IMR-90 (cell line): ENCODE data around the gene ALDH3B2. TPM values are rescaled to one million over a fixed set of nuclear protein-coding genes. Genes with fewer than 3 reads are reported as not detected.

Experiments
- ATAC-seq: fragments of 200-7000 bp; cut with Tn5 transposase; 2 replicates; pipeline ENCODE4 v1.9.1; 2020; ENCODE audit warnings: low read depth, mild to moderate bottlenecking, moderate library complexity
- BruUV-seq: library from RNA; stranded (reverse); fragments of 400-500 nt; replicated peaks from 2 replicates; lab custom pipeline; 2021; lab: Mats Ljungman, UMichigan
- CTCF ChIA-PET: fragments of 300-600 bp; formaldehyde crosslinking; extraction: SDS; loops from one replicate; lab custom pipeline; 2021; ENCODE audit warnings: antibody characterized with exemption; lab: Yijun Ruan, JAX
- POLR2A ChIA-PET: fragments of 300-600 bp; sonication (Branson Sonifier 250); formaldehyde crosslinking; loops from one replicate; lab custom pipeline; 2022; ENCODE audit warnings: antibody characterized with exemption; ENCODE audit not compliant: unreplicated experiment; lab: Charles Lee
- DNase-seq: peaks from one replicate; pipeline ENCODE4 v3.0.0; 2013
- H2AFZ ChIP-seq: replicated peaks from 2 replicates; pipeline ENCODE3; 2013; ENCODE audit warnings: low read length, mild to moderate bottlenecking; ENCODE audit not compliant: poor library complexity
- H2AK5ac ChIP-seq: 2 replicates; pipeline ENCODE4 v1.6.1; 2013; ENCODE audit warnings: low read depth, low read length, inconsistent platforms
- H2AK9ac ChIP-seq: replicated peaks from 2 replicates; pipeline ENCODE3; 2013; ENCODE audit warnings: mild to moderate bottlenecking, low read depth, low read length, moderate library complexity; ENCODE audit not compliant: poor library complexity
- H2BK120ac ChIP-seq: 2 replicates; pipeline ENCODE4 v1.6.1; 2013; ENCODE audit warnings: low read depth, low read length, inconsistent platforms
- H2BK15ac ChIP-seq: 3 replicates; pipeline ENCODE4 v1.6.1; 2013; ENCODE audit warnings: low read depth, low read length, inconsistent platforms
- H2BK20ac ChIP-seq: 2 replicates; pipeline ENCODE4 v1.6.1; 2013; ENCODE audit warnings: low read depth, mild to moderate bottlenecking, inconsistent platforms, low read length, moderate library complexity
- H2BK5ac ChIP-seq: 2 replicates; pipeline ENCODE4 v1.6.1; 2013; ENCODE audit warnings: mild to moderate bottlenecking, low read depth, low read length, inconsistent platforms; ENCODE audit not compliant: poor library complexity, severe bottlenecking
- H3K14ac ChIP-seq: replicated peaks from 2 replicates; pipeline ENCODE4 v1.6.1; 2013; ENCODE audit warnings: low read depth, low read length, inconsistent platforms
- H3K18ac ChIP-seq: 2 replicates; pipeline ENCODE4 v1.6.1; 2013; ENCODE audit warnings: low read depth, low read length, control low read depth
- H3K23ac ChIP-seq: 2 replicates; pipeline ENCODE4 v1.6.1; 2013; ENCODE audit warnings: low read depth, low read length, inconsistent platforms
- H3K27ac ChIP-seq: 2 replicates; pipeline ENCODE4 v1.5.1; 2013; ENCODE audit warnings: mild to moderate bottlenecking, control low read depth, low read length; ENCODE audit not compliant: insufficient read depth
- H3K27me3 ChIP-seq: 2 replicates; pipeline ENCODE4 v1.6.1; 2013; ENCODE audit warnings: low read length; ENCODE audit not compliant: control insufficient read depth, insufficient read depth
- H3K36me3 ChIP-seq: 2 replicates; pipeline ENCODE4 v1.6.1; 2013; ENCODE audit warnings: low read length, mixed read lengths; ENCODE audit not compliant: control insufficient read depth, insufficient read depth
- H3K4ac ChIP-seq: 2 replicates; pipeline ENCODE4 v1.6.1; 2013; ENCODE audit warnings: low read depth, low read length, inconsistent platforms
- H3K4me1 ChIP-seq: 2 replicates; pipeline ENCODE4 v1.6.1; 2013; ENCODE audit warnings: low read length, mixed read lengths; ENCODE audit not compliant: control insufficient read depth, insufficient read depth
- H3K4me2 ChIP-seq: 2 replicates; pipeline ENCODE4 v1.6.1; 2013; ENCODE audit warnings: low read depth, mild to moderate bottlenecking, control low read depth, low read length, moderate library complexity
- H3K4me3 ChIP-seq: 2 replicates; pipeline ENCODE4 v1.5.1; 2013; ENCODE audit warnings: low read depth, mild to moderate bottlenecking, control low read depth, low read length, moderate library complexity; ENCODE audit not compliant: insufficient read depth
- H3K56ac ChIP-seq: 2 replicates; pipeline ENCODE4 v1.6.1; 2013; ENCODE audit warnings: low read length, inconsistent platforms; ENCODE audit not compliant: insufficient read depth; ENCODE audit errors: extremely low read depth
- H3K79me1 ChIP-seq, 2 experiments: 2 replicates each; pipeline ENCODE4 v1.6.1; 2013; ENCODE audit warnings: low read length in 2 of 2, inconsistent platforms in 1 of 2, low read depth in 1 of 2
- H3K9ac ChIP-seq: 2 replicates; pipeline ENCODE4 v1.6.1; 2013; ENCODE audit warnings: low read depth, low read length, control low read depth
- H3K9me1 ChIP-seq: 2 replicates; pipeline ENCODE4 v1.6.1; 2013; ENCODE audit warnings: low read length, inconsistent platforms; ENCODE audit not compliant: insufficient read depth
- H3K9me3 ChIP-seq: 2 replicates; pipeline ENCODE4 v1.6.1; 2013; ENCODE audit warnings: low read length; ENCODE audit not compliant: control insufficient read depth, insufficient read depth
- H4K20me1 ChIP-seq: 2 replicates; pipeline ENCODE4 v1.6.1; 2013; ENCODE audit warnings: low read length, inconsistent platforms; ENCODE audit not compliant: insufficient read depth
- H4K5ac ChIP-seq: 2 replicates; pipeline ENCODE4 v1.6.1; 2013; ENCODE audit warnings: mild to moderate bottlenecking, low read depth, low read length, control low read depth
- H4K8ac ChIP-seq, 2 experiments: 2 replicates each; pipeline ENCODE4 v1.6.1; 2013; ENCODE audit warnings: low read depth in 2 of 2, low read length in 2 of 2, control low read depth in 1 of 2, inconsistent platforms in 1 of 2
- H4K91ac ChIP-seq: 2 replicates; pipeline ENCODE4 v1.6.1; 2013; ENCODE audit warnings: low read depth, low read length, inconsistent platforms; ENCODE audit not compliant: insufficient read depth
- BHLHE40 ChIP-seq: fragments of 150-350 bp; IDR thresholded peaks from 2 replicates; pipeline ENCODE4 v1.6.1; 2016; ENCODE audit warnings: mild to moderate bottlenecking, low read depth, low read length
- CEBPB ChIP-seq: IDR thresholded peaks from 2 replicates; pipeline ENCODE4 v1.6.1; 2012; ENCODE audit warnings: low read depth, low read length, improper control_type of control experiment
- CTCF ChIP-seq: conservative IDR thresholded peaks from 2 replicates; pipeline ENCODE4 v1.5.1; 2012; ENCODE audit warnings: mild to moderate bottlenecking, low read depth, low read length, improper control_type of control experiment
- ELK1 ChIP-seq: fragments of 150-350 bp; IDR thresholded peaks from 2 replicates; pipeline ENCODE4 v1.6.1; 2016; ENCODE audit warnings: low read depth, mild to moderate bottlenecking, low read length, moderate library complexity, borderline replicate concordance
- FOS ChIP-seq: fragments of 150-350 bp; IDR thresholded peaks from 2 replicates; pipeline ENCODE4 v1.6.1; 2016; ENCODE audit warnings: low read depth, low read length
- MAFK ChIP-seq: IDR thresholded peaks from 2 replicates; pipeline ENCODE4 v1.6.1; 2012; ENCODE audit warnings: low read depth, low read length, improper control_type of control experiment
- RAD21 ChIP-seq: IDR thresholded peaks from 2 replicates; pipeline ENCODE4 v1.6.1; 2012; ENCODE audit warnings: low read length, improper control_type of control experiment
- SMC3 ChIP-seq: fragments of 150-350 bp; IDR thresholded peaks from 2 replicates; pipeline ENCODE4 v1.6.1; 2016; ENCODE audit warnings: low read depth, mild to moderate bottlenecking, antibody characterized with exemption, low read length, moderate library complexity
- USF2 ChIP-seq: fragments of 150-350 bp; IDR thresholded peaks from 2 replicates; pipeline ENCODE4 v1.6.1; 2017; ENCODE audit warnings: mild to moderate bottlenecking, antibody characterized with exemption, low read length, low read depth
- WGBS, 2 experiments: methylation state at CpG; one replicate each; pipeline versions ENCODE4 v1.1.5 to v1.1.7; 2013; ENCODE audit warnings: missing lambda C conversion rate in 2 of 2; ENCODE audit not compliant: insufficient read length in 1 of 2; ENCODE audit errors: extremely low coverage in 2 of 2; 5-methylcytosine and 5-hydroxymethylcytosine counted together
- dilution Hi-C: fragments of 300-500 bp; cut with HindIII; formaldehyde crosslinking; loops from one replicate; pipeline ENCODE4 v1.14.3; 2018; ENCODE audit warnings: low sequenced_read_pairs; ENCODE audit not compliant: unreplicated experiment
- in situ Hi-C: fragments of 300-500 bp; cut with MboI; formaldehyde crosslinking; loops from 3 replicates; pipeline ENCODE4 v1.14.3; 2019; ENCODE audit warnings: low sequenced_read_pairs, inconsistent platforms, mixed read lengths
- intact Hi-C: fragments of 100-400 bp; cut with micrococcal nuclease; formaldehyde crosslinking; loops from 2 replicates; pipeline ENCODE4 v1.10.0; 2022
- polyA plus RNA-seq, 3 experiments: library from polyadenylated mRNA; depleted of rRNA; stranded (reverse); fragments of >200 nt; gene quantifications; 2 replicates each; pipeline ENCODE4 v1.2.3, GENCODE V29; 2012; ENCODE audit warnings: low replicate concordance in 1 of 3
- total RNA-seq: library from RNA; depleted of rRNA; stranded (reverse); fragments of >200 nt; gene quantifications from 2 replicates; pipeline ENCODE4 v1.2.3, GENCODE V29; 2012

Gene ALDH3B2
- total and polyA plus RNA-seq, 2 of the 4 experiments (the other 2 are of a cell fraction): not detected

- DNase-seq: no peak
- in situ Hi-C loops: no loop called here
Measured at GRCh38 chr11:67634366-67635230, 39.8 kb downstream of the ALDH3B2 start.

More at GRCh38 chr11:67634366-67635230, 39.8 kb downstream of the ALDH3B2 start:
- Histone ChIP-seq H3K56ac (no peak overlapping the region), H2AFZ (no peak overlapping the region), H3K9me3 (no peaks in the 10 kb centered on the region), H2AK5ac (no peak overlapping the region), H3K9ac (no peak overlapping the region), H3K4me1 (0 out of 2 replicates have a peak, but pooled peaks cover 3% of the 10 kb centered on the region), H3K4ac (no peak overlapping the region), H3K14ac (no peak overlapping the region), H2AK9ac (no peak overlapping the region), H2BK20ac (no peak overlapping the region), H3K23ac (no peak overlapping the region), H2BK15ac (no peak overlapping the region), H3K27me3 (peaks cover 8% of the 10 kb centered on the region; the same call in 1 of the 2 replicates), H3K79me1 (no peaks in the 10 kb centered on the region), H4K5ac (no peak overlapping the region), H3K36me3 (no peaks in the 10 kb centered on the region), H3K9me1 (peaks cover 4% of the 10 kb centered on the region; the same call in 1 of the 2 replicates), H3K4me3 (no peak overlapping the region), H3K4me2 (no peak overlapping the region), H2BK120ac (no peak overlapping the region), H4K20me1 (no peaks in the 10 kb centered on the region), H4K91ac (no peak overlapping the region), H3K27ac (no peak overlapping the region), H2BK5ac (no peak overlapping the region), H3K18ac (no peak overlapping the region), H4K8ac (no peak overlapping the region)
- BruUV-seq: no TSS peak
- dilution Hi-C loops: no loop called here
- TF ChIP-seq CEBPB: no peak
- TF ChIP-seq CTCF: no peak
- TF ChIP-seq MAFK: no peak
- TF ChIP-seq ELK1: no peak
- TF ChIP-seq BHLHE40: no peak
- TF ChIP-seq RAD21: no peak
- TF ChIP-seq USF2: no peak
- TF ChIP-seq FOS: no peak
- no peak for TF ChIP-seq SMC3
- ChIA-PET CTCF (no interaction called here), POLR2A (interaction anchor here (0.6 kb wide), 1 partner anchor 23 kb away, joined by 3 read pairs; no protein-coding TSS in a partner anchor)
- intact Hi-C loops: no loop called here
- no peak for ATAC-seq
- WGBS, 2 experiments: 77% methylated on average over 10 of the region's 20 CpGs; no CpG with 5 or more reads in 1 of the 2 experiments
